ENCODE measurements around the gene SMAD9. TPM values are rescaled to one million over a fixed set of nuclear protein-coding genes. Genes with fewer than 3 reads are reported as not detected.

Gene SMAD9
- total and polyA plus RNA-seq, 2 of the 4 experiments (the other 2 are of a cell fraction) = 3.2 to 4.8 TPM

GRCh38 chr13:36950920-36951319 lies 30.9 kb upstream of the SMAD9 start:
- Histone ChIP-seq H3K27ac (ENCODE audit: insufficient read depth, low read length) (no peak overlapping the region), H3K4me2 (ENCODE audit: low read depth, low read length) (no peak overlapping the region), H2AK9ac (replicated peaks; ENCODE audit: low read depth, low read length, poor library complexity) (no peak overlapping the region), H3K23ac (ENCODE audit: low read depth, low read length) (no peak overlapping the region), H3K4me3 (ENCODE audit: insufficient read depth, low read depth, low read length) (no peak overlapping the region), H2AFZ (replicated peaks; ENCODE audit: low read length, poor library complexity) (no peak overlapping the region), H3K4ac (ENCODE audit: low read depth, low read length) (no peak overlapping the region), H3K9me1 (ENCODE audit: insufficient read depth, low read length) (peaks cover 6% of the 10 kb centered on the region; the same call in 1 of the 2 replicates), H4K5ac (ENCODE audit: low read depth, low read length) (no peak overlapping the region), H4K91ac (ENCODE audit: insufficient read depth, low read depth, low read length) (no peak overlapping the region), H2BK120ac (ENCODE audit: low read depth, low read length) (no peak overlapping the region), H2AK5ac (ENCODE audit: low read depth, low read length) (no peak overlapping the region), H3K27me3 (ENCODE audit: control insufficient read depth, insufficient read depth, low read length) (no peaks in the 10 kb centered on the region), H4K20me1 (ENCODE audit: insufficient read depth, low read length) (no peaks in the 10 kb centered on the region), H3K9ac (ENCODE audit: low read depth, low read length) (no peak overlapping the region), H3K4me1 (ENCODE audit: control insufficient read depth, insufficient read depth, low read length) (peaks cover 3% of the 10 kb centered on the region), H3K18ac (ENCODE audit: low read depth, low read length) (no peak overlapping the region), H3K36me3 (ENCODE audit: control insufficient read depth, insufficient read depth, low read length) (peaks cover 15% of the 10 kb centered on the region), H3K14ac (replicated peaks; ENCODE audit: low read depth, low read length) (no peak overlapping the region), H2BK20ac (ENCODE audit: low read depth, low read length) (no peak overlapping the region), H2BK5ac (ENCODE audit: low read depth, low read length, poor library complexity, severe bottlenecking) (no peak overlapping the region), H3K9me3 (ENCODE audit: control insufficient read depth, insufficient read depth, low read length) (no peaks in the 10 kb centered on the region), H2BK15ac (ENCODE audit: low read depth, low read length) (no peak overlapping the region), H4K8ac (ENCODE audit: low read depth in 2 of 2, low read length in 2 of 2) (no peak overlapping the region), H3K79me1 (ENCODE audit: low read depth in 1 of 2, low read length in 2 of 2) (peaks cover 0 to 6% of the 10 kb centered on the region in 2 experiments; a peak in 3 of 4 replicates), H3K56ac (ENCODE audit: extremely low read depth, insufficient read depth, low read length) (no peak overlapping the region)
- intact Hi-C loops (cut with micrococcal nuclease) = no loop called here
- ATAC-seq (ENCODE audit: low read depth) (no peak), DNase-seq (no peak)
- POLR2A ChIA-PET (ENCODE audit: unreplicated experiment) = no interaction called here
- dilution Hi-C loops (cut with HindIII; ENCODE audit: low sequenced_read_pairs, unreplicated experiment) = no loop called here
- no CpG with 5 or more reads among the region's 2 CpGs for WGBS, 2 experiments (ENCODE audit: extremely low coverage in 2 of 2, insufficient read length in 1 of 2)
- no TSS peak for BruUV-seq (replicated peaks)
- in situ Hi-C loops (cut with MboI; ENCODE audit: low sequenced_read_pairs) = no loop called here
- no peak for TF ChIP-seq RFX5 (IDR thresholded peaks at IDR 0.05; ENCODE audit: low read depth, low read length)
- no peak for TF ChIP-seq USF2 (IDR thresholded peaks at IDR 0.05; ENCODE audit: low read depth, low read length)
- CTCF ChIA-PET = interaction anchor here (1.3 kb wide), 1 partner anchor 93 kb away, joined by 3 read pairs; no protein-coding TSS in a partner anchor
